Right lobe of liver (tissue), 4 donors: ENCODE data around the gene MARVELD1.

Experiments
- POLR2A ChIP-seq: fragments of 450-650 bp; IDR thresholded peaks from one replicate; pipeline ENCODE4 v1.6.1; 2017; ENCODE audit warnings: antibody characterized with exemption, mild to moderate bottlenecking
- TF ChIP-seq, protein P1 (sequence below), 4 donors: fragments of 200-600 bp in 3 of 4; fragments of 450-650 bp in 1 of 4; IDR thresholded peaks; one replicate each; pipeline versions ENCODE4 v1.5.1 to v1.8.0; 2016 to 2022; ENCODE audit warnings: antibody characterized with exemption in 4 of 4, mild to moderate bottlenecking in 2 of 4
- donor health status: DM: no; HTN: no; CAD: no.
- donor health status: DM: no; HTN: no; CAD: no.
- donor health status: DM: no; HTN: yes; CAD: no.

DNA sequence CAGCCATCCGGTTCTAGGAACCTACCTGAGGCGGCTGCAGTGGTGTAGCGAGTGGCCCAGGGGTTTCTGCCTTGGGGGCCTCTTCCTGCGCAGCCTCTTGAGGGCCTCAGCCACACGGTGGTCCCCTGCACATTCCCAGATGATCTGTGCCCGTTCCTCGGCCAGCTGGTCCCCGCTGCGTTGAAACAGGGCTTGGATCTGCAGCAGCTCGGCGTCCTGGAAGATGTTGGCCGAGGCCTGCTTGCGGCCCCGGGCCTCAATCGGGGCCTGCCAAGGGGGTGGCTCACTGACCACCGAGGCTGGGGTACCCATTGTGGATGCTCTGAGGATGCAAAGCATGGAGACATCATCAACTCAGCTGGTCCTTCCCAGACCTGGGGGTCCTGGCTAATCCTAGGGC is 33.9 kb upstream of the MARVELD1 start:
- no peak for TF ChIP-seq POLR2A
- TF ChIP-seq, protein P1, sequence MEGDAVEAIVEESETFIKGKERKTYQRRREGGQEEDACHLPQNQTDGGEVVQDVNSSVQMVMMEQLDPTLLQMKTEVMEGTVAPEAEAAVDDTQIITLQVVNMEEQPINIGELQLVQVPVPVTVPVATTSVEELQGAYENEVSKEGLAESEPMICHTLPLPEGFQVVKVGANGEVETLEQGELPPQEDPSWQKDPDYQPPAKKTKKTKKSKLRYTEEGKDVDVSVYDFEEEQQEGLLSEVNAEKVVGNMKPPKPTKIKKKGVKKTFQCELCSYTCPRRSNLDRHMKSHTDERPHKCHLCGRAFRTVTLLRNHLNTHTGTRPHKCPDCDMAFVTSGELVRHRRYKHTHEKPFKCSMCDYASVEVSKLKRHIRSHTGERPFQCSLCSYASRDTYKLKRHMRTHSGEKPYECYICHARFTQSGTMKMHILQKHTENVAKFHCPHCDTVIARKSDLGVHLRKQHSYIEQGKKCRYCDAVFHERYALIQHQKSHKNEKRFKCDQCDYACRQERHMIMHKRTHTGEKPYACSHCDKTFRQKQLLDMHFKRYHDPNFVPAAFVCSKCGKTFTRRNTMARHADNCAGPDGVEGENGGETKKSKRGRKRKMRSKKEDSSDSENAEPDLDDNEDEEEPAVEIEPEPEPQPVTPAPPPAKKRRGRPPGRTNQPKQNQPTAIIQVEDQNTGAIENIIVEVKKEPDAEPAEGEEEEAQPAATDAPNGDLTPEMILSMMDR (IDR thresholded peaks at IDR 0.05), result no peak
